ENCODE data around the gene BCAR3.
A peak's percentile ranks its signal among the peaks of the same experiment; 100 is the strongest.

Gene BCAR3

DNA sequence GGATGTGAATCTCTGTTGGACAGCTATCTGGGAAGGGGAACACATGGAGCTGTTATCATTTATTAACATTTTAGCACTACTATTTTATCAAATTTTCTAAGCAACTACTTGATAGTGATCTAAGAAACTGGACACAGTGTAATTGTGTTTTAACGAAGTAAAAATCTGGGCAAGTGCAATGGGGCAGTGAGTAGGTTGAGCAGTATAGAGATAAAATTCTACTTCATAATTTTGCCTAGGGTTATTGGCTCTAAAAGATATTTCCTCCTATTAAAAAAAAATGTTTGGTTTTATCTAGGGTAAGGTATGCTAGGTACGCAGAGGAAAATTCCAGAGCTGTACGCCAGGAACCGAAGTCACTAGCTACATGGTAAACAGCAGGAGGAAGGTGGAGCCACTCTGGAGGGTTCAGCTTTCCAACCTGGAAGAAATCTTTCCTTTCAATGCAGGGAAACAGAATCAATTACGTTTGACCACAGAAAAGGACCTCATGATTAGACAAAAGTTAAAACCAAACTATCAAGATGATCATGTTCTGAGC lies 43.3 kb downstream of the BCAR3 start:
- no peak for DNase-seq (ENCODE audit: low read depth)

DNA sequence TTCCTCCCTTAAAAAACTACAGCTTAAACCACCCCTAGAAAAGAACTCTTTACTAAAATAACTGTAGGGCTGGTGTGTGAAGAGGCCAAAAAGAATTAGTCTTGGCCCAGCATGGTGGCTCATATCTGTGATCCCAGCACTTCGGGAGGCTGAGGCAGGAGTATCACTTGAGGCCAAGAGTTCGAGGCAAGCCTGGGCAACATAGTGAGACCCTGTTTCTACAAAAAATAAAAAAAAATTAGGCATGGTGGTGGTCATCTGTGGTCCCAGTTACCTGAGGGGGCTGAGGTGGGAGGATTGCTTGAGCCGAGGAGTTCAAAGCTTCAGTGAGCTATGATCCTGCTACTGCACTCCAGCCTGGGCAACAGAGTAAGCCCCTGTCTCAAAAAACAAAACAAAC lies 44.9 kb downstream of the BCAR3 start:
- DNase-seq (ENCODE audit: low read depth) = no peak

DNA sequence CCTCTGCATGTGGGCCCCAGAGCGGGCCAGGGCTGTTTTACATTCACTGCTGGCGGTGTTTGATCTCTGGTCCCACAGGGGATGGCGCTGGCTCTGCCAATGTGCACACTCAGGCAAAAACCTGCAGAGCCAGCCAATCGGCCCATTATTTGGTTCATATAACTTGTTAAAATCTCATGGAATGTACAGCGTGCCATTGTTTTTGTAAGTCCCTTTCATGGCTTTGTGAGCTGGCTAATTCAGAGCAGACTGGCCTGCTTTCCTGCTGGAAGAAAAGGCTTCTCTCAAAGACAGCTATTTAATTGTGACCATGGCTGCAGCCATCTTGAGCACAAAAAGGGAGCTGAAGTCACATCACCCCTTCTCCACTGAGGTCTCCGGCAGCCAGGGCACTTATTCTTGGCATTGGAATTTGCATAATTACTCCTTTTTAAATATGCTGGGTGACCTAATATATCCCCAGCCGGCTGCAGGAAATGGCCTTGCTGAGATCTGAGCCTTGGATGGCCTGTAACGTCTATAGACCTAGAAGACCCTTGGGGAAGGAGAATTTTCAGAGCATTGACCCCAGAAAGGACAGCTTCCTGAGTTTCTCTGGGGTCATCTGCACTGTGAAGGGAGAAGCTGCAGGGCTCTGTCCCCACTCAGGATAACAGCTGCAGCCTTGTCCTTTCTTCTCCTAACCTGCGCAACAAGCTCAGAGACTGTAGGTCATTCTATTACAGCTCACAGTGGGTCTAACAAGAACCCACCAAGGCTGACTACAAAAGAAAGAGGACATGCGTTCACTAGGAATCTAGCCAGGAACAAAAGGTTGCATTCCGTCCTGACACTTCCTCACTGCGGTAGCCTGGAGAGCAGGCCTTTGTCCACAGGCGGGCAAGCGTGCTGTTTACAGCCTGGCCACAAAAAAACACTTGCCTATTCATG lies 45.8 kb downstream of the BCAR3 start:
- DNase-seq (ENCODE audit: low read depth) = no peak

DNA sequence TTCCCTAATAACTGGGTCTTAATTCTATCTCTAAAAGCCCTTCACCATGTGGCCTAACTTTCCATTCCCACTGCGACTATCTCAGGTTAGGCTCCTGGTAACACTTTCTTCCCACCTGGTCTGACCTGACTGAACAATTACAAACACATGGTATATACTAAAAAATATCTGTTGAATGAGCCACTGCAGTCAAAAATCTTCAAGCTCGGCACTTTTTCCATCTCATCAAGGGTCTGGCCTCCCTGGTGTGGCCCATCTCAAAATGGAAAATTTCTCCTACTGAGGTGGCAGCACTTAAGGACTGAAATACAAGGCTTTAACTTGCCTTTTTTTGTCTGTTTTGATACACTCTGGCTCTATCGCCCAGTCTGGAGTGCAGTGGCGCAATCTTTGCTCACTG lies 48.3 kb downstream of the BCAR3 start:
- DNase-seq (ENCODE audit: low read depth) = no peak

DNA sequence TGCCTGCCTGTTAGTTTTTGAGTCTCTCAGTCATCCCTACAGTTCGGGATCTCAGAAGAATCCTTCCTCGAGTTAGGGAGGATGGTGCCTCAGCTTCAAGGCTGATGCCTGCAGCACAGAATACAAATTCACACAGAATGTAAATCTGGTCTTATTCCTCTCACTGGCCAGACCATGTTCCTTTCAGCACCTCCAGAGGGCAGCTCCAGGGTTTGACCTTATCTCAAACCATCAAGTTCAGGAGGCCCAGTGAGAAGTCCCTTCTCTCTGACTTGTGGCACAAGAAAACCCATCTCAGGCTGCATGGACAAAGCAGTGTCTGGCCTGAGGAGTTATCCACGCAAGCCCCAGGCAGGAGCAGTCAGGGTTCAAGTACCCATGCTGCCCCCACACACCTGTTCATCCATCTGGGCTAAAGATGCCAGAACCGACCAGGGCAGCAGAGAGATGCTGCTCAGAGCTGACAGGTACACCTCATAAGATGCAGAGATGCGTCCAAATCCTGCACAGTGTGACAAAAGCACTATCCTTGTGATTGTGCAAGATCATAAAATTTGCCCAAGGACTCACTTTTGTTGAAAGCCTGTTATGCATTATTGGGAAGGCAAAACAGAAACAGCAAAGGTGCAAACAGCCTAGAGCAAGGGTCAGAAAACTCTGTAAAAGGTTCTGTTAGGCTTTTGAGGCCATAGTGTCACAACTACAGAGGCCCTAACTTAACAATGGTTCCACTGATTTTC lies 49.8 kb downstream of the BCAR3 start:
- no peak for DNase-seq (ENCODE audit: low read depth)

DNA sequence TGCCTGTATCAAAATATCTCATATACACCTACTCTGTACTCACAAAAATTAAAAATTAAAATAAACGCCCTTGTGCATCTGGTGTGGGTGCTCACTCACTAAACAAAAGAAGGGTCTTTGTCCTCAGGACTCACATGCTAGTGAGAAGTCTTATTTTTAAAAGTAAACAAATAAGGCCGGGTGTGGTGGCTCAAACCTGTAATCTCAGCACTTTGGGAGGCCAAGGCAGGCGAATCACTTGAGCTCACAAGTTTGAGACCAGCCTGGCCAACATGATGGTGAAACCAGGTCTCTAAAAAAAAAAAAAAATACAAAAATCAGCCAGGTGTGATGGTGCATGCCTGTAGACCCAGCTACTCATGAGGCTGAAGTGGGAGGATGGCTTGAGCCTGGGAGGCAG lies 51.5 kb downstream of the BCAR3 start:
- DNase-seq (ENCODE audit: low read depth) = no peak

DNA sequence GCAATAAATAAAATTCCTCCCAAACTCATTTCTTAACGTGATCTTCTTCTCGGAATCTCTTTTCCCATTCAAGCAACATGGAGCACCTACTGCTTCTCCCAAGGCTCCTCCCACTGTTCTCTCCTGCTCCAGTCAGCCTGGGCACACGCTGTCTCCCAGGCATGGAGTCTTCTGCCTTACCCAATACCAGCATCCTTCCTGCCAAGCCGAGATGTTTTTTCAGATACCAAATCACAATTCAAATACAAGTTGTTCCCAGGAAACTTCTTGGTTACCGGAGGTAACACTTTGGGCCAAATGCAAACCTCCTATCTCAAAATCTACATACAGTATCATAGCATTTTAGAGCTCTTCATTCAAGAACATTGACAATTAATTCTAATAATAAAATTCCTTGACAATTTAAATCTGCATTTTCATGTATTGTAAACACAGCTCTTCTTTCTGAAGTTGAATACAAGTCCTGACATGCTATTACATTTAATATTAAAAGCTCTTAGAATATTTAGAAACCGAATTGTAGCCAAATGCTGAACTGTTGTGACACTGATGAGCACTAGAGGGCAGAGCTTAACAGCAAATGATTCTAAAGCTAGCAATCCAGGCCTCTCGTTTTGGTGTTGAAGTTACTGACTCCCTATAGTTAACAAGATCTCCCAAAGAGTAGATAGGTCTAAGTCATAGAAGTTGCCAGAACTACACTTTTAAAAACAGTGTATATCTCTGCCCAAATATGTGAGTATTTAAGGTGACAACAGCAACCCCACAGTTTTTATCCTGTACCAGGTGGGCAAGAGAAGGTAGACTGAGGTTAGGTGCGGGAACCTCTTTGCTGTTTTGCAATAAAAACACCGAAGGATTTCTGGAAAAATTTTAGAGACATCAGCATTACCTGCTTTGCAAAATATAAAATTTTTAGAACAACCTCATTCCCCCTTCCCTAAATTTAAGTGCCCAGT lies 52.3 kb downstream of the BCAR3 start:
- DNase-seq (ENCODE audit: low read depth) = no peak

DNA sequence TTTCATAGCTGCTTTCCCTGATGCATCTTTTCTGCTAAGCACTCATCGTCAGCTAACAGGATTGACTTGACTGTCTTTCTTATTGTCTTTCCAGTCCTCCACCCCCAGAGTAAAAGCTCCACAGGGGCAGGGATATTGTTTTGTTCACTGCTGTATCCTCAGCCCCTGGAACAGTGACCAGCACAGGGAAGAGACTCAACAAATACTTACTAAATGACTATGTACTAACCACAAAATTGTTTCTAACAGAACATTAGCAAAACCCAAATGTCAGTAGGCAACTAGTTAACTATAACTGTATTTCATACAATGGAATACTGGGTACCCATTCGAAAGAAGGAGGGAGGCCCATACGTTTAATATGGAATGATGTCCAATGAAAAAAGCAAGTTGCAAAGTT lies 53.0 kb downstream of the BCAR3 start:
- no peak for DNase-seq (ENCODE audit: low read depth)

DNA sequence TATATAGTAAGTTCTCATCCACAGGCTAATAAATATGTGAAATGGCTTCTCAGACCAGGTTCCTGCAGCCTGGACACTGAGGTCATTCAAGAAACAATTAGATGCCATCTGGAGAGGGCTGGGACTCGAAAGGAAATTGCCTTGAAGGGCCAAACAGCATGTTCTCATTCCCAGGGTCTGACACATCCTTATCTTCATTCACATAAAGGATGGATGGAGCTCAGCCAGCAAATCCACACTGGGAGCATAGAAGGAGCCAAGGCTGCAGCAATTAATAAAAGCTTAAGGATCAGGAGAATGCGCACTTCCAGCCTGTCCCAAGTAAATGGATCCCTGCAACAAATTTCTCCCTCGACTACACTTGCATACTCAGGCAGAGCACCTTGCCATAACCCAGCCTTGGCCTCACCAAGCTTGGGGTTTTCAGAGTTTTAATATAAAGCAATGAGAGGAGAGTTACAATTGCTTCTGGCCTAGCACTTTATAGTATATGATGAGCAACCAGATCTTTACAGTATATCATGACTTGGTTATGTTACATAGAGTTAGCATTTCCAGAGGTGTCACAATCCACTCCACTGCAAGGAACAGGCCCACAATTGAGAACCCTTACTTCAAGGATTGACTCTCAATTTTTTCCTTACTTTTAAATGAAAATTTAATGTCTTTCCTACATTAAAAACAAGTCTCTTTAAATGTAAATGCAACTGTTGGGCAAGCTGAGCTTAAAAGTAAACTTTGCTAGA lies 55.9 kb downstream of the BCAR3 start:
- peak; percentile 88 for DNase-seq (ENCODE audit: low read depth)

DNA sequence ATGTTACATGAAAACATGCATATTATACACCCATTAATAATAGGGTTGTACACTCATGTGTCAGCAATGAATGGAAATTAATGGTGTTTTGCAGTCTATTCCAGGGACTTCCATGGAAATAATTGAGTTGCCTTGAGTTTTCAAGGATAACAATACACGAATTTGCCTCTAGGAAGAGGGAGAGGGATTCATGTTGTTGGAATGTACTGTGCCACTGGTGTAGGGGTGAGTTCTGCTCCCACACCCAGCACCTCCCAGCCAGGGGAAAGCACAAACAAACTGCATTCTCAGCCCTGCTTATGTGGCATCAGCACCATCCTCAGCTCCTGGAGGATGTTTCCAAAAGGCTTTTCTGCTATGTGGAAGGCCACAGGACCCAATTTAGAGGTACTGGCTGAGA lies 57.8 kb downstream of the BCAR3 start:
- peak; percentile 77 for DNase-seq (ENCODE audit: low read depth)

DNA sequence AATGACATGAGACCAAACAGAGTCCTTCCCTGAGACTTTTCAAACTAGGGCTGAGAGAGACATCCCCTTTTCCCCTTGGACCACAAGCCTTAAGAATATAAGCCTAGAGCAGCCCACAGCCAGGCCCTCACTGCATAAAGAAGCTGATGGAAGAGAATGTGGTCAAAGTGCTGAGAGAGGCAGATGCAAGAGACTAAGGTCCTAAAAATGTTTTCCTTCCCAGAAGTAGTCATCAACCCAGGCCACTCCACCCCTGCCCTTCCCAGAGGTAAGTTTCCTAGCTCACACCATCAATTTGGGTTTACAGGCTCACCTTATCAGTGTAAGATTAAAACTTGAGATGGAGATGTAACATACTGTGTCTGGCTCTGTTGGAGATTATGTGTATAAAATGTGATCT lies 58.2 kb downstream of the BCAR3 start:
- DNase-seq (ENCODE audit: low read depth) = no peak

DNA sequence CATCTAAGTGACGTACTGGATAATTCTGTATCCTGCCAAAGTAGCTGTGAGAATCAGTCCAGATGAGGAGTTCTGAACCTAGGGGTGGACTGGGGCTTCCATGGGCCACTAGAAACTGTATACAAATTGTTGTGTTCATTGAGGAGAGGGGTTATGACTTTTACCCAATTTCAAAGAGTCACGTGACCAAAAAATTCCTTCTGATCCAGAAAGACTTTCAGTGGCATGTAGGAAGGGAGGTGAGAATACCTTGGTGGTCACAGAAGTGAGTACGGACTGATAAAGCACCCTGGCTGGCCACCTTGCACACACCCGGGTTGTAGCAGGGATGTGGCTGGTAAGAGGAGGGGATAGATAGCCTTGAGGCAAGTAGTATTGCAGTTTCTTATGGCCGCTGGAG lies 60.4 kb downstream of the BCAR3 start:
- no peak for DNase-seq (ENCODE audit: low read depth)

DNA sequence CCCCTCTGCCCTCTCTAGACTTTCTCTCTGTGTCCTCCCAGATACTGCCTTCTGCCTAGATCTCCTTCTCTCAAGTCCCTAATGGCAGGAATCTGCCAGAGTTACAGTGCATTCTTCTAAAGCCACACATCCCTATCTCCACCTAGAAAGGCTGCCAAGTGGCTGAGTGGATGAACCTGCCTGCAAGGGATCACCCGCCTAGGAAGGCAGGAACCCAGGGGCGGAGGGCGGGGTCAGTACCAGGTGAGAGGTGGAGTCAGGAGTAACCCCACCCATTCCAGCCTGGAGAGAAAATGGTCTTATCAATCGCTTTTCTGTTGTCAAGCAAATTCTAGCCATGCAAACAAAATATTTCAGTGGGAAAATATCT lies 60.8 kb downstream of the BCAR3 start:
- no peak for DNase-seq (ENCODE audit: low read depth)

DNA sequence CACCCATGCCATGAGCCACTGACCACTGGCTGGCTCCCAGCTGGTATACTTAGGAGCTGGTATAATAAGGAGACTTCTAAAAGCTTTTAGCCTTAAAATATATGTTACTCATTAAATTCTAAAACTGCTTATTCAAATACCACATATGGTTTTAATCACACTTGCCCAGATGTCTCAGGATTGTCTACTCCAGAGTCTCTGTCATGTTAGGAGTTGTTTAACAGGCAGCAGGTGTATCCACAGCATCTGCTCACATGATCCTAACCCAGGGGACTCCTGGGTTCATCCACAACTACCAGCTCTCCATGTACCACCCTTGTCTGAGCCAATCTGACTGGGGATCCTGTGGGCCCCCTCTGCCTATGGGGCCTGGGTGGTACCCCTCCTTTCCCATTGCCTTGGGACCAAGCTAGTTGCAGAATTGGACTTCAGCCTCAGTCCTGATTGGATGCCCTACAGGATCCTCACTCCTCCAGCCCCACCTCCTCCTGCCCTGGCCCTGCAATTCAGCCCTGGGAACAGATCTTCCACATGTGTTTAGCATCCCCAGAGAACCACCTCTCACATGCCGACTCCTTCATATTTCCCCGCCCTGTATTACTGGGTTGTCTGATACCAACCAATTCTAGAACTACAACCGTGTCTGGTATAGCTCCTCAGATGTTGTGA lies 61.3 kb downstream of the BCAR3 start:
- DNase-seq (ENCODE audit: low read depth) = no peak

DNA sequence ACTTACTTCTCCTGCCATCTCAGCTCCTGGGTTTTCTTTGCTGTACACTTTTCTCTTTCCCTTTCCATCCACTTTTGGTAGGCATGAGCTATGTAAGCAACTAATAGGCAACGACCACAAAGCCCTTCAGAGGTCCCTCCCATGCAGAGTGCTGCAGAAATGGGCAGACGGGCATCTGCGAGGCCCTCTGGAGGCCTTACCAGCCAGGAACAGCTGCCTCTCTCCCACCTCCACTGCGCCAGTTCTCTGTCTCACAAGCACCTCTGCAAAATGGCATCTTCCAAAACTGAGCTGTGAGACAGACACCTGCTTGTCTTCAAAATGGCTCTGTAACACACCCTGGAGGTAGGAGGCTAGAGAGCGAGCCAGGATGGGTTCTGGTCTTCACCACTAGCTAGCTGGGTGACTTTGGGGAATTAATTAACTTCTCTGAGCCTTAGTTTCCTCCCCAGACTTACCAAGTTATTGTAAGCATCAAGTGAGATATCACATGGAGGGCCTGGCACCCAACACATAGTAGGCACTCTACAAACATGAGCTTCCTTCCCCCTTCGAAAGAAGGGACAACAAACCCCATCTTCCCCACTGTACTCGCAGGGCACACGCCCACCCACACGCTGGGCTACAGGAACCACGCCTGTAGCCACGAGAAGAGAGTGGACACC lies 62.0 kb downstream of the BCAR3 start:
- no peak for DNase-seq (ENCODE audit: low read depth)

DNA sequence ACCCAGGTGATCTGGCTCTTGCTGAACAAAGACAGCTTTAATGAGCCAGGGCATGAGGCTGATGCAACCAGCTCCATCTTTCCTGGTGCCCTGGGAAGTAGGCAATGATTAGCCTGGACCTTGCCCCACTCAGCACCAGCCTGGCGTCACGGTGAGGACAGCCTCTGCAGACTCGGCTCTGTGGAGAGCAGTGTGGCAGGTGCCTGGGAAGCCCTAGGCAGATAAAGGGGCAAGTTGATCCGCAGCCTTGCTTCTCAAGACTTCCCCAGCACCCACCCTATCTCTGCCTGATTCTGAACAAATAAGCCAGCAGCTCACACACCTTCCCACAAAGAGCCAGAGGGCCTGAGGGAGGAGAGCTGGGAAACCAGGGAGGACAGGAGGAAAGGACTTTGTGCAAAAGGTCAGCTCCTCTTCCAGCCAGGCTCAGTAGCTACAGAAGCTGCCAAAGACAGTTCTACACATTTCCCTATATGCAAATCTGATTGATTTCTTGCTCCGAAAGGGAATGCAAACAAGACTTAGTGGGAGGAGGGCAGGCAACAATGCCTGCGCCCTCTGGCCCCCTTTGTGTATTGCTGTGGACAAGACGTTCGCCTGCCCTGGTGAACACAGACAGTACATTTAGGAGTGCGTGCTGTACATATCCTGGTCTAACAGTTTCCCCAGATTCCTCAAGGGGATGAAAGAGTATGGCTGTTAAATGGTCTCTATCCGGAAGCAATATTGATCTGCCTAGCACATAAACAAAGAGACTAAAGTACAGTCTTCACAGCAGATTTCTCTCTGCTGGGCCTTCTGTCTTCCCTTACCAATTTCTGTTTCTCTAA lies 63.8 kb downstream of the BCAR3 start:
- no peak for DNase-seq (ENCODE audit: low read depth)

DNA sequence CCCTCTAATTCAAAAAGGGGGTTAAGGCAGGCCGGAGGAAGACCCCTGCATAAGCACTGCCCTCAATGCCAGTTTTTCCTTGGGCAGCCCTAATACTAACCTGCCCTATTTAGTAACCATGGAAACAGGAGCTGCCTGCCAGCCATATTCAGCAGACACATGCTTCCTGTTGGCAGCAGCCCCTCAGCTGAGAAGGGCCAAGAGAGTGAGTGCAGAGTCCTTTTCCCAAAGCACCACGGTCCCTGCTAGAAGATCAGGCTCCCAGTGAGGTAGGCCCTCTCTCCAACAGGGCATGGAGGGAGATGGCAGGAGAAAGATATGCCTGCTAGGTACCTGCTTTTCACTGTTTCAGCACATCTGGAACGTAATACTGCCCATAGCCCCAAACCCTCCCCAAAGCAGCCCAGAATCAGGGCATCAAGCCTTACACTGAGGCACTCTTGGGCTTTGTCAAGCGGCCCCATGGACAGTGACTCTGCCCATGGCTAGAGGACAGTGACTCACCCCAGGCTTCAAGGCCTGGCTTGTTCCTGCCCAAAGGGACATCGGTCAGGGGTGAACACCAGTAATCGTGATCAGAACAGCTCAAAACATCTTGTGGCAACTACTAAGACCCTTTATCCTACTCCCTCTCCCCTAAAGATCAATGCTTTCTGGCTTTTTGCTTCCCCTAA lies 64.5 kb downstream of the BCAR3 start:
- DNase-seq (ENCODE audit: low read depth) = no peak

DNA sequence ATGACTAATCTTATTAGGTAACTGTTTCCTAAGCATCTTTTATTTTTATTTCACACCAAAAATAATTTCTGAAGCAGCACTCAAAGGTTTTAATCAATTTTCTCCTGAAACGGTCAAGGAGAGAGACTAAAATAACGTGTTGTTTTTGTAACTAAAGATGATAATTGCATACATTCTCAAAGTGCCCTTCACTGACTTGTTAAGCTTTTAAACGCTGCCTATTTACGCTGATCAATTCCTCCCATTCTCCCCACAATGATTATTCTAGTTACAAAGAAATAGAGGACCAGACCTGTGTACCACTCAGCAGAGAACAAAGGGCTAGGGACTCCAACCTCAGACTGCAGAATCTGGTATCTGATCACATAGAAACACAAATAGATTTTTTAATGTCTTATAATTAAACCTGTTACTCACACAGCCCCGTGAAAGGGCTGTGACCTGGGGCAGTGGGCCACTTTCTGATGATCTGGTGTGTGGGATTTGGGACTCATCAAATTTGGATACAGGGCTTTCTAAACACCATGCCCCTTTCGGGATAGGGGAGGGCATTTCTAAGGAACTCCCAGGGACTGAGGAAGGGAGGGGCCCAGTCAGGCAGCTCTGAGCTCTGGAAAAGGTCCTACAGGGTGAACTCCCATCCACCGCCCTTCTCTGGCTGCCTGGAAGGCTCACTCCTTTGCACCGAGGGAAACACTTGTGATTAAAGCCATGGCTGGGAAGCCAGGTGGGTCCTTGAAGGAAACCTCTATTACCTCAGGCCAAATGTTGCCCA lies 65.2 kb downstream of the BCAR3 start:
- DNase-seq (ENCODE audit: low read depth) = no peak

All from HS-27A (cell line).